GM23248 (cell line): ENCODE data around the gene LDLRAD3. TPM values are rescaled to one million over a fixed set of nuclear protein-coding genes. Genes with fewer than 3 reads are reported as not detected.

Source experiments
- DNase-seq: peaks from one replicate; pipeline ENCODE4 v3.0.0-alpha.2; 2015
- H2AFZ ChIP-seq: fragments of 200-600 bp; sonication (generic); 2 replicates; pipeline ENCODE4 v1.6.1; 2016; ENCODE audit warnings: antibody characterized with exemption
- H3F3A ChIP-seq: fragments of 200-600 bp; sonication (generic); 2 replicates; pipeline ENCODE4 v1.6.1; 2016; ENCODE audit warnings: mild to moderate bottlenecking, antibody characterized with exemption, mixed run types; ENCODE audit not compliant: insufficient read depth
- H3K27ac ChIP-seq: fragments of 200-600 bp; sonication (generic); 2 replicates; pipeline ENCODE4 v1.5.1; 2016; ENCODE audit warnings: mild to moderate bottlenecking
- H3K27me3 ChIP-seq: fragments of 200-600 bp; sonication (generic); replicated peaks from 2 replicates; pipeline ENCODE4 v1.6.1; 2016; ENCODE audit warnings: mild to moderate bottlenecking; ENCODE audit not compliant: insufficient read depth
- H3K36me3 ChIP-seq: fragments of 200-600 bp; sonication (generic); 2 replicates; pipeline ENCODE4 v1.6.1; 2016; ENCODE audit warnings: low read depth, mild to moderate bottlenecking
- H3K4me1 ChIP-seq: fragments of 200-600 bp; sonication (generic); 2 replicates; pipeline ENCODE4 v1.6.1; 2016; ENCODE audit warnings: mild to moderate bottlenecking; ENCODE audit not compliant: insufficient read depth
- H3K4me2 ChIP-seq: fragments of 200-600 bp; sonication (generic); one replicate; pipeline ENCODE4 v1.6.1; 2016; ENCODE audit warnings: mild to moderate bottlenecking; ENCODE audit not compliant: unreplicated experiment
- H3K4me3 ChIP-seq: fragments of 200-600 bp; sonication (generic); 2 replicates; pipeline ENCODE4 v1.5.1; 2016; ENCODE audit warnings: mild to moderate bottlenecking
- H3K79me2 ChIP-seq: fragments of 200-600 bp; sonication (generic); 2 replicates; pipeline ENCODE4 v1.6.1; 2016; ENCODE audit warnings: mild to moderate bottlenecking; ENCODE audit not compliant: insufficient read depth
- H3K9ac ChIP-seq: fragments of 200-600 bp; sonication (generic); 2 replicates; pipeline ENCODE4 v1.6.1; 2016; ENCODE audit warnings: mild to moderate bottlenecking
- H3K9me2 ChIP-seq: fragments of 200-600 bp; sonication (generic); 2 replicates; pipeline ENCODE4 v1.6.1; 2016; ENCODE audit warnings: mixed run types, mild to moderate bottlenecking, moderate library complexity; ENCODE audit not compliant: insufficient read depth
- H3K9me3 ChIP-seq: fragments of 200-600 bp; sonication (generic); one replicate; pipeline ENCODE4 v1.6.1; 2017; ENCODE audit warnings: low read depth
- H4K20me1 ChIP-seq: fragments of 200-600 bp; sonication (generic); 2 replicates; pipeline ENCODE4 v1.6.0; 2016; ENCODE audit not compliant: insufficient read depth
- EZH2 ChIP-seq: fragments of 200-600 bp; sonication (generic); IDR thresholded peaks from 2 replicates; pipeline ENCODE4 v1.6.1; 2018; ENCODE audit warnings: antibody characterized with exemption, mild to moderate bottlenecking; ENCODE audit not compliant: insufficient read depth, poor library complexity, severe bottlenecking
- EZH2phosphoT487 ChIP-seq: fragments of 200-600 bp; sonication (generic); IDR thresholded peaks from 2 replicates; pipeline ENCODE4 v1.6.1; 2018; ENCODE audit warnings: antibody characterized with exemption, moderate library complexity, mild to moderate bottlenecking, low read depth; ENCODE audit not compliant: insufficient read depth
- WGBS, 2 experiments: methylation state at CpG; one replicate each; pipeline ENCODE4 v1.1.6; 2015 to 2017; ENCODE audit warnings: low lambda C conversion rate in 2 of 2, low coverage in 1 of 2; ENCODE audit errors: missing lambda C conversion rate in 2 of 2; 5-methylcytosine and 5-hydroxymethylcytosine counted together
- in situ Hi-C: fragments of 300-500 bp; cut with MboI; formaldehyde crosslinking; loops from 2 replicates; pipeline ENCODE4 v1.15.0; 2020
- polyA plus RNA-seq: library from polyadenylated mRNA; unstranded; fragments of >200 nt; fragmentation: Nextera tagmentation; extraction: Ambion mirVana; gene quantifications from 2 replicates; pipeline ENCODE4 v1.2.1, GENCODE V29; 2016
- total RNA-seq: library from RNA; depleted of rRNA; stranded (reverse); fragments of >200 nt; shearing (Covaris generic); gene quantifications from 2 replicates; pipeline ENCODE4 v1.2.3, GENCODE V29; 2014

LDLRAD3 gene
- total and polyA plus RNA-seq, 2 experiments from 2014 or later: 6.2 to 6.6 TPM

GRCh38 chr11:35967042-35967441 is 23.2 kb downstream of the LDLRAD3 start:
- Histone ChIP-seq H3K27me3 (no peaks in the 10 kb centered on the region), H2AFZ (no peak overlapping the region), H3K9ac (no peak overlapping the region), H3F3A (no peaks in the 10 kb centered on the region), H3K79me2 (peaks cover 5% of the 10 kb centered on the region; the same call in 1 of the 2 replicates), H3K4me1 (no peaks in the 10 kb centered on the region), H3K36me3 (no peaks in the 10 kb centered on the region), H3K4me2 (no peak overlapping the region), H4K20me1 (no peaks in the 10 kb centered on the region), H3K4me3 (no peak overlapping the region), H3K9me3 (no peaks in the 10 kb centered on the region), H3K27ac (no peak overlapping the region), H3K9me2 (no peaks in the 10 kb centered on the region)
- DNase-seq: no peak
- in situ Hi-C loops: no loop called here
- 96 to 98% methylated on average over 2 of the region's 2 CpGs for WGBS, 2 experiments
- TF ChIP-seq EZH2phosphoT487 (no peak), EZH2 (no peak)

- H3K27me3 ChIP-seq: no peaks in the 10 kb centered on the region
- H3K79me2 ChIP-seq: peaks cover 5% of the 10 kb centered on the region; the same call in 1 of the 2 replicates
- TF ChIP-seq EZH2 (no peak), EZH2phosphoT487 (no peak)
- H3K4me2 ChIP-seq: no peak overlapping the region
- no peaks in the 10 kb centered on the region for H3K36me3 ChIP-seq
- no peak overlapping the region for H3K9ac ChIP-seq
- H3K4me1 ChIP-seq: no peaks in the 10 kb centered on the region
- DNase-seq: no peak
- H4K20me1 ChIP-seq: no peaks in the 10 kb centered on the region
- no peak overlapping the region for H3K27ac ChIP-seq
- no peak overlapping the region for H3K4me3 ChIP-seq
- no peak overlapping the region for H2AFZ ChIP-seq
- no peaks in the 10 kb centered on the region for H3K9me3 ChIP-seq
- in situ Hi-C loops: no loop called here
- no peaks in the 10 kb centered on the region for H3F3A ChIP-seq
- no peaks in the 10 kb centered on the region for H3K9me2 ChIP-seq
- 82% methylated on average over 10 of the region's 10 CpGs for WGBS, 2 experiments
Measured at GRCh38 chr11:35968386-35969088, 24.7 kb downstream of the LDLRAD3 start.

- Histone ChIP-seq H3K4me3 (no peak overlapping the region), H3F3A (no peaks in the 10 kb centered on the region), H4K20me1 (no peaks in the 10 kb centered on the region), H3K4me2 (no peak overlapping the region), H3K27ac (no peak overlapping the region), H3K27me3 (no peaks in the 10 kb centered on the region), H3K79me2 (peaks cover 5% of the 10 kb centered on the region; the same call in 1 of the 2 replicates), H3K36me3 (no peaks in the 10 kb centered on the region), H3K9me3 (no peaks in the 10 kb centered on the region), H3K9me2 (no peaks in the 10 kb centered on the region), H3K9ac (no peak overlapping the region), H3K4me1 (no peaks in the 10 kb centered on the region), H2AFZ (no peak overlapping the region)
- in situ Hi-C loops: no loop called here
- no peak for TF ChIP-seq EZH2phosphoT487
- TF ChIP-seq EZH2: no peak
- WGBS, 2 experiments: 90 to 96% methylated on average over 10 of the region's 10 CpGs
- no peak for DNase-seq
Measured at GRCh38 chr11:35969089-35970042, 25.5 kb downstream of the LDLRAD3 start.

GRCh38 chr11:35970445-35970844 is 26.6 kb downstream of the LDLRAD3 start:
- no peak overlapping the region for H3K4me3 ChIP-seq
- H3K36me3 ChIP-seq: no peaks in the 10 kb centered on the region
- no peak for DNase-seq

More at GRCh38 chr11:35970445-35970844, 26.6 kb downstream of the LDLRAD3 start:
- no peak for TF ChIP-seq EZH2phosphoT487
- TF ChIP-seq EZH2: no peak
- H3K27ac ChIP-seq: no peak overlapping the region
- no peaks in the 10 kb centered on the region for H3K9me2 ChIP-seq
- in situ Hi-C loops: no loop called here
- no peaks in the 10 kb centered on the region for H4K20me1 ChIP-seq
- H3K4me2 ChIP-seq: no peak overlapping the region
- H2AFZ ChIP-seq: no peak overlapping the region
- H3K79me2 ChIP-seq: 0 out of 2 replicates have a peak, but pooled peaks cover under 1% of the 10 kb centered on the region
- H3K27me3 ChIP-seq: no peaks in the 10 kb centered on the region
- 84 to 85% methylated on average over 3 of the region's 3 CpGs for WGBS, 2 experiments
- no peaks in the 10 kb centered on the region for H3F3A ChIP-seq
- H3K9me3 ChIP-seq: no peaks in the 10 kb centered on the region
- no peak overlapping the region for H3K9ac ChIP-seq
- H3K4me1 ChIP-seq: no peaks in the 10 kb centered on the region
